Lung (tissue), 12 donors: ENCODE results near the gene NAV2. TPM values are rescaled to one million over a fixed set of nuclear protein-coding genes. Genes with fewer than 3 reads are reported as not detected.

Experiments used
- ATAC-seq: fragments of 200-7000 bp; cut with Tn5 transposase; one replicate; pipeline ENCODE4 v1.9.1; 2020; ENCODE audit warnings: moderate number of reproducible peaks; ENCODE audit not compliant: insufficient read depth, low FRiP score
- DNase-seq, 3 donors: peaks; one replicate each; pipeline ENCODE4 v3.0.0-alpha.2; 2013 to 2017
- H3K27ac ChIP-seq, 2 donors: one replicate each; pipeline ENCODE4 v1.5.1; 2013; ENCODE audit warnings: mild to moderate bottlenecking in 2 of 2, moderate library complexity in 2 of 2, control low read depth in 1 of 2, inconsistent platforms in 1 of 2, low read depth in 1 of 2, low read length in 1 of 2
- H3K27me3 ChIP-seq, 3 donors: one replicate each; pipeline ENCODE4 v1.5.1; 2013; ENCODE audit warnings: low read length in 2 of 3; ENCODE audit not compliant: control insufficient read depth in 3 of 3, insufficient read depth in 3 of 3
- H3K36me3 ChIP-seq, 4 donors: one replicate each; pipeline ENCODE4 v1.5.1; 2013; ENCODE audit warnings: low read length in 4 of 4, mild to moderate bottlenecking in 1 of 4, moderate library complexity in 1 of 4; ENCODE audit not compliant: control insufficient read depth in 4 of 4, insufficient read depth in 4 of 4
- H3K4me1 ChIP-seq, 5 donors: one replicate each; pipeline ENCODE4 v1.5.1; 2013; ENCODE audit warnings: low read length in 5 of 5, mild to moderate bottlenecking in 2 of 5, moderate library complexity in 1 of 5; ENCODE audit not compliant: control insufficient read depth in 5 of 5, insufficient read depth in 5 of 5
- H3K4me3 ChIP-seq: one replicate; pipeline ENCODE4 v1.5.1; 2013; ENCODE audit warnings: mild to moderate bottlenecking, control low read depth, moderate library complexity
- H3K9ac ChIP-seq, 2 donors: one replicate each; pipeline ENCODE4 v1.5.1; 2013; ENCODE audit warnings: low read length in 2 of 2, control low read depth in 1 of 2; ENCODE audit not compliant: insufficient read depth in 1 of 2
- H3K9me3 ChIP-seq, 4 donors: one replicate each; pipeline ENCODE4 v1.5.1; 2013; ENCODE audit warnings: low read length in 3 of 4, mild to moderate bottlenecking in 1 of 4, moderate library complexity in 1 of 4; ENCODE audit not compliant: control insufficient read depth in 4 of 4, insufficient read depth in 3 of 4
- CTCF ChIP-seq: IDR thresholded peaks from 2 replicates; pipeline ENCODE4 v1.5.1; 2012; ENCODE audit warnings: mild to moderate bottlenecking; ENCODE audit errors: control extremely low read depth, extremely low read depth
- WGBS, 2 donors: extraction: QIAGEN DNeasy Blood & Tissue Kit; methylation state at CpG; one replicate each; pipeline ENCODE4 v1.1.7; 2013; 5-methylcytosine and 5-hydroxymethylcytosine counted together
- polyA plus RNA-seq, 2 donors: library from polyadenylated mRNA; stranded (reverse); fragments of 200-250 nt; gene quantifications; one replicate each; pipeline ENCODE4 v1.2.1, GENCODE V29; 2013
- total RNA-seq, 2 donors: library from RNA; depleted of rRNA in 1 of 2; stranded (reverse); fragments of >200 nt in 1 of 2; gene quantifications; one replicate each; pipeline ENCODE4 v1.2.1, GENCODE V29; 2014 to 2021
- donor health status: control.
- donor health status: control.
- donor health status: Bipolar disorder and iron deficiency.
- donor health status: healthy.
- donor health status: DM: yes; HTN: yes; CAD: no.

Gene NAV2
- total and polyA plus RNA-seq, 4 donors, result 6.8 to 47.9 (median 20.2) TPM

DNA sequence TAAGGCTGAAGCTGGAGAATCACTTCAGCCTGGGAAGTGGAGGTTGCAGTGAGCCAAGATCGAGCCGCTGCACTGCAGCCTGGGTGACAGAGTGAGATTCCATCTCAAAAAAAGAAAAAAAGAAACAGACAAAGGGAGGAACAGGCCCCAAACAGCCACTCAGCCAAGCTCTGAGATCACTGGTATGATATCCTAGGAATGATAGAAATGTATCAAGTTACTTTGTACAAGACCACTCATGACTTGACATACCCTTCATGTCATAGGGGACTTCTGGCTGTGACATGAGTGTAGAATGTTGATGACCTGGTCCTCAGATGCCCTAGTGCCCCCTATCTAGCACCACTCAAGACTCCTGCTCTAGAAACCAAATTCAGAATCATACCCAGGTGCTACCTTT lies 216.5 kb downstream of the NAV2 start:
- Histone ChIP-seq H3K4me3 (no peak overlapping the region), H3K36me3 (peaks cover 0 to 11% (median 6%) of the 10 kb centered on the region in 4 donors), H3K4me1 (peaks cover 0 to 12% (median 5%) of the 10 kb centered on the region in 5 donors), H3K9ac (no peak overlapping the region), H3K27ac (no peak overlapping the region), H3K27me3 (no peaks in the 10 kb centered on the region), H3K9me3 (no peaks in the 10 kb centered on the region)
- no peak for TF ChIP-seq CTCF
- ATAC-seq (no peak), DNase-seq (no peak)
- 83 to 97% methylated on average over 2 of the region's 2 CpGs for WGBS, 2 donors

DNA sequence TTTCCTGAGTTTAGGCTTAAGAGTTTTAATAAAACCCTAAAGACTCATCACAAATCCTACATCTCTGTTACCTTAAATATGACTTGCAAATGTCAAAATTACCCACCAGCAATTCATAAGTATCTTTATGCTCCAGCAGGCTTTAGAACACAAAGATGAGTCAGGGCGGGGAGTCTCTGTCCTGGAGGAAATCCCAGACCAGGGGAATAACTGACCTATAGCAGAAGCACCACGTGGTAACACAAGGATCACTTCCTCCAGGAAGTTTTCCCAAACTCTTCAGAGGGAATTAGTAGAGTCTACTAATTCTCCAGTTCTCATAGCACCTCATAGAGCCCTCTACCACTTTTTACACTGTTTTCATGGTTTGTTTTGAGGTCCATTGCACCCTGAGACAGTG lies 217.0 kb downstream of the NAV2 start:
- ATAC-seq (no peak), DNase-seq (no peak)
- TF ChIP-seq CTCF, result no peak
- Histone ChIP-seq H3K4me3 (no peak overlapping the region), H3K9me3 (no peaks in the 10 kb centered on the region), H3K36me3 (peaks cover 0 to 14% (median 6%) of the 10 kb centered on the region in 4 donors), H3K27ac (no peak overlapping the region), H3K9ac (no peak overlapping the region), H3K27me3 (no peaks in the 10 kb centered on the region), H3K4me1 (peaks cover 0 to 12% (median 5%) of the 10 kb centered on the region in 5 donors)
- WGBS, 2 donors, result 79 to 81% methylated on average over 2 of the region's 2 CpGs

DNA sequence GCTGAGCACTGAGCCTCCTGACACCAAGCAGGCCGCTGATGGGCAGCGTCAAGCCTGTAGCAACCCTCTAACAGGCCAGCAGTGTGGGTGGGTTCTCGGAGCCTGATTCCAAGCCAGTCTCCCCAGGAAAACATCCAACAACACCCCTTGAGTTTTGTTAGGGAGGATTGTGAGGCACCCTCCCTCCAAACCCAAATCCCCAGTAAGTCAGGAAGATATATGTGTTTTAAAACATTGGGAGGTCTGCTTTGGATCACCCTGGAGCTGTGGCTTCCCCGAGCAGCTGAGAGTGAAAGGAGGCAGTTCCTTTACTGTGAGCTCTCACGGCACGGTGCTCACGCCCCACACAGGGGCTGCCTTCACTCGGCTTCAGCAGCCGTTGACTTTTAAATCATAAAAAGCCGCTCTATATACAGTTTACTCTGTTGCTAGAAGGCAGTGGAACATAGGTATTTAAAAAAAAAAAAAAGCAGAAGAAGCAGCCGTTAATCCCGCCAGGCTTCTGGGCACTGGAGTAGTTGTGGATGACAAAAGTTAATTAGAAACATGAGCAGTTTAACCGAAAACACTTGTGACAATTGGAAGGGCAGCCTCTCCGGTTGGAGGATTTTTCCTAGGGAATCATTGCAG lies 218.6 kb downstream of the NAV2 start:
- no peaks in the 10 kb centered on the region for H3K27me3 ChIP-seq
- H3K9ac ChIP-seq, result peak overlapping the region in 1 of 2 donors; percentile 34
- H3K9me3 ChIP-seq, result peaks cover 0 to 1% (median 0%) of the 10 kb centered on the region in 4 donors
- H3K27ac ChIP-seq, result no peak overlapping the region
- peaks cover 0 to 12% (median 5%) of the 10 kb centered on the region in 5 donors for H3K4me1 ChIP-seq
- H3K4me3 ChIP-seq, result no peak overlapping the region
- ATAC-seq, result peak; percentile 20
- H3K36me3 ChIP-seq, result peaks cover 0 to 20% (median 7%) of the 10 kb centered on the region in 4 donors
- 78 to 87% methylated on average over 14 of the region's 14 CpGs for WGBS, 2 donors
- no peak for TF ChIP-seq CTCF
- DNase-seq, result peak; percentile 32 to 43 (median 38)
